WERI-Rb-1 (cell line): ENCODE results near the gene P2RX7.

Experiments
- DNase-seq: peaks from one replicate; pipeline ENCODE4 v3.0.0-alpha.2; 2020
- H3K27ac ChIP-seq: fragments of 250-450 bp; sonication (Bioruptor Pico); 2 replicates; pipeline ENCODE4 v1.5.1; 2020; ENCODE audit warnings: mild to moderate bottlenecking, moderate library complexity
- H3K27me3 ChIP-seq: fragments of 250-450 bp; sonication (Bioruptor Pico); 2 replicates; pipeline ENCODE4 v1.5.1; 2021; ENCODE audit warnings: mild to moderate bottlenecking, low read depth, moderate library complexity; ENCODE audit not compliant: insufficient read depth, severe bottlenecking
- H3K36me3 ChIP-seq: fragments of 250-450 bp; sonication (Bioruptor Pico); 2 replicates; pipeline ENCODE4 v1.5.1; 2020; ENCODE audit warnings: mild to moderate bottlenecking, moderate library complexity
- H3K4me3 ChIP-seq: 2 replicates; pipeline ENCODE4 v1.5.1; 2011; ENCODE audit warnings: low read depth, mild to moderate bottlenecking, control low read depth, low read length
- H3K9me3 ChIP-seq: fragments of 250-450 bp; sonication (Bioruptor Pico); 2 replicates; pipeline ENCODE4 v1.5.1; 2021; ENCODE audit warnings: mild to moderate bottlenecking, moderate library complexity; ENCODE audit not compliant: severe bottlenecking
- TF ChIP-seq, protein P1 (sequence below): IDR thresholded peaks from 2 replicates; pipeline ENCODE4 v1.5.1; 2011; ENCODE audit warnings: low read depth, mild to moderate bottlenecking, control low read depth, inconsistent platforms, low read length

P2RX7 gene

DNA sequence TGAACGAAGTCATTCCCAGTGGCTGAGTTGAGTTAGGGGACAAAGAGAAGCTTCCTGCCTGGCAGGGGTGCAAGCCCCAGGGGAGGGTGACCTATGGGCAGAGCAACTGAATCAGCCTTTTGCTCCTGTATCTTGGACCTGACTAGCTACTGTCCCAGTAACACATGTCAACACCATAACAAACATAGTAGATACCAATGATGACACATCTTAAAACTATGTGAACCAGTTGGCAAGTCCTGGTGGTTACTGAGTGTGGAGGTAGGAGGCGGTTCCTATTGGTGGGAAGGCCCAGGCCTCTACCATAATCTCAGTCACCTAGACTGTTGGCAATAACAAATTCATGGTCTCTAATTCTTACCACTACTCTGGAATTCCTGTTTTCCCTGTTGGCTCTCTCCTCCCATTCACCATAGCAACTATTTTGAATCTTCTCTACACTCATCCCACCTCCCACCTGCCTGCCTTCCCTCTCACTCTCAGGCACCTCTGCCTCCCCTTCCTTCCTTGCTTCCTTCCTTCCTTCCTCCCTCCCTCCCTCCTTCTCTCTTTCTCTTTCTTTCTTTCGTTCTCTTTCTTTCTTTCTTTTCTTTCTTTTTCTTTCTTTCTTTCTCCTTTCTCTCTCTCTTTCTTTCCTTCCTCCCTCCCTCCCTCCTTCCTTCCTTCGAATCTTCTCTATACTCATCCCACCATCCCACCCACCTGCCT, 8.1 kb upstream of the P2RX7 start:
- TF ChIP-seq, protein P1, sequence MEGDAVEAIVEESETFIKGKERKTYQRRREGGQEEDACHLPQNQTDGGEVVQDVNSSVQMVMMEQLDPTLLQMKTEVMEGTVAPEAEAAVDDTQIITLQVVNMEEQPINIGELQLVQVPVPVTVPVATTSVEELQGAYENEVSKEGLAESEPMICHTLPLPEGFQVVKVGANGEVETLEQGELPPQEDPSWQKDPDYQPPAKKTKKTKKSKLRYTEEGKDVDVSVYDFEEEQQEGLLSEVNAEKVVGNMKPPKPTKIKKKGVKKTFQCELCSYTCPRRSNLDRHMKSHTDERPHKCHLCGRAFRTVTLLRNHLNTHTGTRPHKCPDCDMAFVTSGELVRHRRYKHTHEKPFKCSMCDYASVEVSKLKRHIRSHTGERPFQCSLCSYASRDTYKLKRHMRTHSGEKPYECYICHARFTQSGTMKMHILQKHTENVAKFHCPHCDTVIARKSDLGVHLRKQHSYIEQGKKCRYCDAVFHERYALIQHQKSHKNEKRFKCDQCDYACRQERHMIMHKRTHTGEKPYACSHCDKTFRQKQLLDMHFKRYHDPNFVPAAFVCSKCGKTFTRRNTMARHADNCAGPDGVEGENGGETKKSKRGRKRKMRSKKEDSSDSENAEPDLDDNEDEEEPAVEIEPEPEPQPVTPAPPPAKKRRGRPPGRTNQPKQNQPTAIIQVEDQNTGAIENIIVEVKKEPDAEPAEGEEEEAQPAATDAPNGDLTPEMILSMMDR = no peak
- Histone ChIP-seq H3K9me3 (no peaks in the 10 kb centered on the region), H3K4me3 (no peak overlapping the region), H3K36me3 (no peaks in the 10 kb centered on the region), H3K27ac (no peak overlapping the region), H3K27me3 (peaks cover 40% of the 10 kb centered on the region)
- DNase-seq = no peak

DNA sequence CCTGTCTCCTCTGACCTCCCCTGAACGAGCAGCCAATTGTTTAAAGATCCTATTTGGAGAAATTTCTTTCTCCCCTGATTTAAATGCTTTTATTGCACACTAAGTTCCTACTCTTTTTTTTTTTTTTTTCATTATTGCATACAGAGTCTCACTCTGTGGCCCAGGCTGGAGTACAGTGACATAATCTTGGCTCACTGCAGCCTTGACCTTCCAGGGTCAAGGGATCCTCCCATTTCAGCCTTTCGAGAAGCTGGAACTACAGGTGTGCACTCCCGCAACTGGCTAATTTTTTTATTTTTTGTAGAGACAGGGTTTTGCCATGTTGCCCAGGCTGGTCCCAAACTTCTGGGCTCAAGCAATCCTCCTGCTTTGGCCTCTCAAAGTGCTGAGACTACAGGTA, 5.2 kb upstream of the P2RX7 start:
- H3K4me3 ChIP-seq = no peak overlapping the region
- H3K36me3 ChIP-seq = no peaks in the 10 kb centered on the region
- peaks cover 30% of the 10 kb centered on the region for H3K27me3 ChIP-seq
- H3K9me3 ChIP-seq = no peaks in the 10 kb centered on the region
- no peak overlapping the region for H3K27ac ChIP-seq
- TF ChIP-seq, protein P1 = no peak
- DNase-seq = no peak

DNA sequence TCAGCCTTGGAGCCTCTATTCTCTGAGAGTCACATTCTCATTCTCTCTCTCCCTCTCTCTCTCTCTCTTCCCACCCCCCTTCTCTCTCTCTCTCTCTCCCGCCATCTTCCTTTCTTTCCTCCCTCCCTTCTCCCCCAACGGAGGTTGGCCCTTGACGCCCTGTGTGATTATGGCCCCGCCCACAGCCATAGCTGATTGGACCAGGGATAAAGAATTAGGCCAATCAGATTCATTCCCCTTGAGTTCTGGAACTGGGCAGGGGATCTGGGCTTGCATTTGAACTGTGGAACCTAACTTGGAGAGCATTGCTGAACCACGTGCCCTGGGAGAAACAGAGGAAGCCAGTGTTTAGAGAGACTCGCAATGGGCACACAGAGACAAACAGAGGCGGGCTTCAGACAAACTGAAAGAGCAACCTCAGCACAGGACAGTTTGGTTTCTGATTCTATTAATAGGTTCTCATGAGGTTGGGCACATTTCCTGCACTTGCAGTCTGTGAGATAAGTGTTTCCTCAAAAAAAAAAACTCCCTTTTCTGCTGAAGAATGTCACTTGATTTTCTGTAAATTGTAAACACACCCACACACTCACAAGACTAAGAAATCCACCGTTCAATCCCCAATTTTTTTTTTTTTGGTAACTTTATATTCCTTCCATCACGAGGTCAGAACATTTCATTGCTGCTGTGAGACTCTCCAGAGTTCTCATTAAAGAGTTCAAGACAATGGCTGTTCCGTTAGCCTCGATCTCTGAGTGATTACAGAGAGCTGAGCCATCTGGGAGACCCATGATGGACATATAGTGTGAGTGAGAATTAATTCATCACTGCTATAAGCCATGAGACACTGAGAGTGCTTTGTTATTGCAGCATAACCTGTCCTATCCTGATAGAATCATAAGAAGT, 3.5 kb upstream of the P2RX7 start:
- Histone ChIP-seq H3K4me3 (no peak overlapping the region), H3K9me3 (no peaks in the 10 kb centered on the region), H3K36me3 (no peaks in the 10 kb centered on the region), H3K27ac (no peak overlapping the region), H3K27me3 (peaks cover 42% of the 10 kb centered on the region)
- peak; percentile 7 for DNase-seq
- TF ChIP-seq, protein P1 = no peak

DNA sequence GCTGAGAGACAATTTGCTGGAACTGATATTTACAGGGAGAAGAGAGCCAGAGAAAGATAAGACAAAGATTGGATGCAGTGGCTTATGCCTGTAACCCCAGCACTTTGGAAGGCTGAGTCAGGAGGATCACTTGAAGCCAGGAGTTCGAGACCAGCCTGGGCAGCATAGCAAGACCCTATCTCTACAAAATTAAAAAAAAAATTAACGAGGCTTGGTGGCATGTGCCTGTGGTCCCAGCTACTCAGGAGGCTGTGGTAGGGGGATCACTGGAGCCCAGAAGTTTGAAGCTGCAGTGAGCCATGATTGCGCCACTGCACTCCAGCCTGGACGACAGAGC, 2.9 kb upstream of the P2RX7 start:
- Histone ChIP-seq H3K4me3 (no peak overlapping the region), H3K27ac (no peak overlapping the region), H3K36me3 (no peaks in the 10 kb centered on the region), H3K27me3 (peaks cover 45% of the 10 kb centered on the region), H3K9me3 (no peaks in the 10 kb centered on the region)
- DNase-seq = no peak
- TF ChIP-seq, protein P1 = no peak

DNA sequence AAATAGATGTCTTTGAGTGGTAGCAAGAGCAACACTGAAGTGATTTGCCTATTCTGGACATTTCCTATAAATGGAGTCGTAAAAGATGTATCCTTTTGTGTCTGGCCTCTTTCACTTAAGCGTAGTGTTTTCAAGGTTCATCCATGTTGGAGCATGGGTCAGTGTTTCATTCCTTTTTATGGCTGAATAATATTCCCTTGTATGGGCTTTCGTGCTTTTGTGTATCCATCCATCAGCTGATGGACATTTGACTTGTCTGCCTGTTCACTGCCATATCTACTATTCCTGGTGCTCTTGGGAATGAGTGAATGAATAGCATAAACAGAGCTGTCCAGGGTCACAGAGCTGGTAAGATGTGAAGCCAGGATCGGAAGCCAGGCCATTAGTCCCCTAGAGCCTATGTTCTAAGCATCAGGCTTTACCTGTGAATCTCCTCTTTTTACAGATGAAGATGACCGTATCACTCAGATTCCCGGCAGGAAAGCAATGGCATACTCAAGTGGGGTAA, 1.8 kb upstream of the P2RX7 start:
- TF ChIP-seq, protein P1 = no peak
- Histone ChIP-seq H3K27me3 (peaks cover 39% of the 10 kb centered on the region), H3K36me3 (no peaks in the 10 kb centered on the region), H3K9me3 (no peaks in the 10 kb centered on the region), H3K27ac (no peak overlapping the region), H3K4me3 (no peak overlapping the region)
- no peak for DNase-seq
